HepG2 (cell line): Measurements from ENCODE around the gene GALNT16.

Experiments
- BCL3 ChIP-seq: sonication (generic); formaldehyde crosslinking; IDR thresholded peaks from 2 replicates; pipeline ENCODE4 v1.5.1; 2020; ENCODE audit warnings: mild to moderate bottlenecking, missing genetic modification reagents, moderate library complexity
- CTCF ChIP-seq: sonication (generic); formaldehyde crosslinking; IDR thresholded peaks from 2 replicates; pipeline ENCODE4 v1.5.0; 2020; ENCODE audit warnings: mild to moderate bottlenecking, missing genetic modification reagents, moderate library complexity
- HNF4G ChIP-seq, 2 experiments: sonication (generic) in 1 of 2; formaldehyde crosslinking in 1 of 2; IDR thresholded peaks; 2 replicates each; pipeline versions ENCODE4 v1.4.0 to v1.6.1; 2011 to 2020; ENCODE audit warnings: borderline replicate concordance in 2 of 2, low read depth in 2 of 2, mild to moderate bottlenecking in 2 of 2, low read length in 1 of 2, missing genetic modification reagents in 1 of 2, moderate library complexity in 1 of 2
- HNRNPUL1 ChIP-seq: fragments of 200-400 bp; formaldehyde crosslinking; IDR thresholded peaks from 2 replicates; pipeline ENCODE4 v1.6.1; 2017; ENCODE audit warnings: low read depth, mild to moderate bottlenecking, low read length, moderate library complexity
- MLX ChIP-seq: IDR thresholded peaks from 2 replicates; pipeline ENCODE4 v1.6.1; 2016
- POLR2A ChIP-seq, 2 experiments: IDR thresholded peaks; 2 replicates each; pipeline ENCODE4 v1.6.1; 2011; ENCODE audit warnings: low read depth in 2 of 2, low read length in 2 of 2, mild to moderate bottlenecking in 1 of 2, moderate library complexity in 1 of 2; ENCODE audit not compliant: insufficient read depth in 1 of 2
- RNF219 ChIP-seq: sonication (generic); formaldehyde crosslinking; IDR thresholded peaks from 2 replicates; pipeline ENCODE4 v1.5.0; 2020; ENCODE audit warnings: mild to moderate bottlenecking, missing genetic modification reagents
- SAFB2 ChIP-seq: sonication (generic); formaldehyde crosslinking; IDR thresholded peaks from 2 replicates; pipeline ENCODE4 v1.5.1; 2020; ENCODE audit warnings: missing genetic modification reagents, low read depth, mild to moderate bottlenecking, borderline replicate concordance
- ZBTB42 ChIP-seq: sonication (generic); formaldehyde crosslinking; IDR thresholded peaks from 2 replicates; pipeline ENCODE4 v1.5.0; 2020; ENCODE audit warnings: mild to moderate bottlenecking, missing genetic modification reagents
- ZNF274 ChIP-seq: sonication (generic); formaldehyde crosslinking; IDR thresholded peaks from 2 replicates; pipeline ENCODE4 v1.5.1; 2020; ENCODE audit warnings: mild to moderate bottlenecking, missing genetic modification reagents
- ZNF510 ChIP-seq: sonication (generic); formaldehyde crosslinking; IDR thresholded peaks from 2 replicates; pipeline ENCODE4 v1.4.0; 2020; ENCODE audit warnings: low read depth, mild to moderate bottlenecking, missing genetic modification reagents

GRCh38 chr14:69312608-69313007 is 52.6 kb downstream of the GALNT16 start:
- TF ChIP-seq MLX (CRISPR knock-in tag) (no peak), BCL3 (CRISPR knock-in tag) (no peak), HNRNPUL1 (no peak), ZBTB42 (CRISPR knock-in tag) (no peak), HNF4G (IDR thresholded peaks at IDR 0.05; ENCODE audit: borderline replicate concordance, low read depth, low read length) (no peak), HNF4G (CRISPR knock-in tag; IDR thresholded peaks at IDR 0.05; ENCODE audit: borderline replicate concordance, low read depth) (no peak), POLR2A (IDR thresholded peaks at IDR 0.05; ENCODE audit: insufficient read depth in 1 of 2, low read depth in 2 of 2, low read length in 2 of 2) (no peak), CTCF (CRISPR knock-in tag) (no peak), ZNF274 (no peak), ZNF510 (CRISPR knock-in tag) (no peak), SAFB2 (CRISPR knock-in tag) (no peak), RNF219 (CRISPR knock-in tag) (no peak)
